ENCODE measurements around the gene PLEKHH2.

DNA sequence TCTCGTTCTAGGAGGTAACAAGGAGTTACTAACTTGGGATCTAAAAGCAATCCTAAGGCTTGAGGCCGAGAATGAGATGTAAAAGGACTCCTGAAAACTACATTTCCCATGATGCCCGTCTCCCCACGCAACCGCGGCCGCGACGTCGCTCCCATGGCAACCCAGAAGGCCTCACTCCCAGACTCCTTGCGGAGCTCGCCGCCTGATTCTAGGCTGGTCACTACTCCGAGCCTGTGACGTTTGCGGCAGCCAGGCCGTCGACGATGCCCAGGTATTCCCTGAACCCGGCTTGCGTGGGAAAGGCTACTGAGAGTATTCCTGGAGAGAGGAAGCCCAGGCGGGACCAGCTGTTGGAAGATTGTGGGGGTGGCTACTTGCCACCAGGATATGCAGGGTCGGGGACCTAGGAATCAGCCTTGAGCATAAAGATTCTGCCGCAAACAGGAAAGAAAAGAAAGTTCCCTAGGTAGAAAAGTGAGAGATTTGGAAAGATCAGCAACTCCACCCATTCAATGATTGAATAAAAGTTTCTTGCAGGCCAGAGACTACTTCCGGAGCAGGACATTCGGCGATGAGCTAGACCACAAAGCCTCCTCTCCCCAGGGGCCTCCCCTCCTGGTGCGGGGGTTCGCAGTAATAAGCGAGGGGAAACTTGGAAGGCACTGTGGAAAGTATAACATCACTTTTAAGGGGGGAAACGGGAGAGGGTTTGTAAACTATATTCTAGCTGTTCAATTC is 137.0 kb downstream of the PLEKHH2 start, which contains the start of gene DYNC2LI1:
- no peak for TF ChIP-seq ZFP30 (CRISPR knock-in tag; IDR thresholded peaks at IDR 0.05)
- TF ChIP-seq PPARA (CRISPR knock-in tag; IDR thresholded peaks at IDR 0.05; ENCODE audit: borderline replicate concordance) = no peak
- no peak for TF ChIP-seq ARNTL (CRISPR knock-in tag; IDR thresholded peaks at IDR 0.05; ENCODE audit: borderline replicate concordance, low read depth)
- TF ChIP-seq ESRRG (CRISPR knock-in tag; IDR thresholded peaks at IDR 0.05) = no peak
- no peak for TF ChIP-seq TOX (CRISPR knock-in tag; IDR thresholded peaks at IDR 0.05; ENCODE audit: borderline replicate concordance)
- no peak for TF ChIP-seq ZNF70 (CRISPR knock-in tag; IDR thresholded peaks at IDR 0.05)

Data from SK-N-SH treated with all-trans-retinoic acid at 6 μM for 48 hours (cell line).